ENCODE results near the gene CT83. TPM values are rescaled to one million over a fixed set of nuclear protein-coding genes. Genes with fewer than 3 reads are reported as not detected.
A peak's percentile ranks its signal among the peaks of the same experiment; 100 is the strongest.

CT83 gene
- total RNA-seq: not detected
- long read RNA-seq: 0 reads

- no peaks in the 10 kb centered on the region for H3K27me3 ChIP-seq (ENCODE audit: low read depth)
- H3K36me3 ChIP-seq: no peaks in the 10 kb centered on the region
- TF ChIP-seq CTCF (IDR thresholded peaks at IDR 0.05; ENCODE audit: borderline replicate concordance): no peak
- no peak within 1 kb of the TSS for H3K27ac ChIP-seq (replicated peaks)
- intact Hi-C loops (cut with micrococcal nuclease): no loop called here
- no peak within 1 kb of the TSS for H3K4me3 ChIP-seq
- no peaks in the 10 kb centered on the region for H3K9me3 ChIP-seq (replicated peaks)
- no peaks in the 10 kb centered on the region for H3K4me1 ChIP-seq
- DNase-seq: no peak
Measured at GRCh38 chrX:116462822-116463221, at the start of gene CT83. CT83 (minus strand) TSS chrX:116462976; CDS start chrX:116462856, 120 bp downstream.

GRCh38 chrX:116499780-116500179, 37.0 kb upstream of the CT83 start:
- Histone ChIP-seq H3K4me3 (no peak overlapping the region), H3K36me3 (no peaks in the 10 kb centered on the region), H3K4me1 (no peaks in the 10 kb centered on the region), H3K27ac (replicated peaks) (no peak overlapping the region), H3K9me3 (replicated peaks) (peaks cover 10% of the 10 kb centered on the region), H3K27me3 (ENCODE audit: low read depth) (no peaks in the 10 kb centered on the region)
- no peak for TF ChIP-seq CTCF (IDR thresholded peaks at IDR 0.05; ENCODE audit: borderline replicate concordance)
- no peak for DNase-seq
- intact Hi-C loops (cut with micrococcal nuclease): no loop called here

GRCh38 chrX:116493271-116493670, 30.5 kb upstream of the CT83 start:
- H3K4me3 ChIP-seq: no peak overlapping the region
- H3K4me1 ChIP-seq: no peaks in the 10 kb centered on the region
- no peak for TF ChIP-seq CTCF (IDR thresholded peaks at IDR 0.05; ENCODE audit: borderline replicate concordance)
- intact Hi-C loops (cut with micrococcal nuclease): no loop called here
- H3K27ac ChIP-seq (replicated peaks): no peak overlapping the region
- H3K36me3 ChIP-seq: no peaks in the 10 kb centered on the region
- no peaks in the 10 kb centered on the region for H3K27me3 ChIP-seq (ENCODE audit: low read depth)
- no peaks in the 10 kb centered on the region for H3K9me3 ChIP-seq (replicated peaks)
- DNase-seq: no peak

- Histone ChIP-seq H3K27me3 (ENCODE audit: low read depth) (no peaks in the 10 kb centered on the region), H3K27ac (replicated peaks) (no peak overlapping the region), H3K4me3 (no peak overlapping the region), H3K36me3 (no peaks in the 10 kb centered on the region), H3K4me1 (no peaks in the 10 kb centered on the region), H3K9me3 (replicated peaks) (no peaks in the 10 kb centered on the region)
- intact Hi-C loops (cut with micrococcal nuclease): no loop called here
- TF ChIP-seq CTCF (IDR thresholded peaks at IDR 0.05; ENCODE audit: borderline replicate concordance): peak; percentile 36
- DNase-seq: no peak
Measured at GRCh38 chrX:116490104-116490503, 27.3 kb upstream of the CT83 start.

GRCh38 chrX:116480059-116480458, 17.3 kb upstream of the CT83 start:
- Histone ChIP-seq H3K27me3 (ENCODE audit: low read depth) (no peaks in the 10 kb centered on the region), H3K36me3 (no peaks in the 10 kb centered on the region), H3K4me1 (no peaks in the 10 kb centered on the region), H3K27ac (replicated peaks) (no peak overlapping the region), H3K4me3 (no peak overlapping the region), H3K9me3 (replicated peaks) (no peaks in the 10 kb centered on the region)
- no peak for TF ChIP-seq CTCF (IDR thresholded peaks at IDR 0.05; ENCODE audit: borderline replicate concordance)
- DNase-seq: no peak
- intact Hi-C loops (cut with micrococcal nuclease): no loop called here

GRCh38 chrX:116449156-116449555, 13.6 kb downstream of the CT83 start:
- no peaks in the 10 kb centered on the region for H3K4me1 ChIP-seq
- TF ChIP-seq CTCF (IDR thresholded peaks at IDR 0.05; ENCODE audit: borderline replicate concordance): no peak

More at GRCh38 chrX:116449156-116449555, 13.6 kb downstream of the CT83 start:
- Histone ChIP-seq H3K9me3 (replicated peaks) (no peaks in the 10 kb centered on the region), H3K36me3 (no peaks in the 10 kb centered on the region), H3K27me3 (ENCODE audit: low read depth) (no peaks in the 10 kb centered on the region), H3K4me3 (no peak overlapping the region), H3K27ac (replicated peaks) (no peak overlapping the region)
- DNase-seq: no peak
- intact Hi-C loops (cut with micrococcal nuclease): no loop called here

All from left ventricle myocardium inferior (tissue), 1 donor.